Activated T-helper 17 cell treated with anti-CD3 and anti-CD28 coated beads, Interleukin-2, amount 50 U/mL, for 72 hours (primary cell): ENCODE results near the gene OS9. TPM values are rescaled to one million over a fixed set of nuclear protein-coding genes. Genes with fewer than 3 reads are reported as not detected.

Experiments used
- ATAC-seq: fragments of 150-1000 bp; cut with Tn5 transposase; replicated peaks from 2 replicates; pipeline ENCODE4 v1.10.0; 2021; ENCODE audit warnings: mild to moderate bottlenecking, moderate library complexity
- H3K27ac Mint-ChIP-seq: one replicate; pipeline ENCODE4 v1.8.0; 2022; ENCODE audit warnings: mixed read lengths
- H3K27me3 Mint-ChIP-seq: one replicate; pipeline ENCODE4 v1.8.0; 2022; ENCODE audit warnings: mixed read lengths
- H3K36me3 Mint-ChIP-seq: one replicate; pipeline ENCODE4 v1.8.0; 2022; ENCODE audit warnings: low read depth, mild to moderate bottlenecking, mixed read lengths
- H3K4me1 Mint-ChIP-seq: one replicate; pipeline ENCODE4 v1.8.0; 2022; ENCODE audit warnings: mixed read lengths
- H3K4me3 Mint-ChIP-seq: one replicate; pipeline ENCODE4 v1.8.0; 2022; ENCODE audit warnings: mild to moderate bottlenecking, mixed read lengths
- H3K9me3 Mint-ChIP-seq: one replicate; pipeline ENCODE4 v1.8.0; 2022; ENCODE audit warnings: mixed read lengths
- total RNA-seq, 2 donors: library from RNA; stranded (reverse); gene quantifications; one replicate each; pipeline ENCODE4 v1.2.3, GENCODE V29; 2022

Gene OS9
- total RNA-seq, 2 donors from 2014 or later, result 107 to 114 TPM

- H3K27ac Mint-ChIP-seq, result peak overlapping the region; percentile 93
- no peaks in the 10 kb centered on the region for H3K9me3 Mint-ChIP-seq
- peaks cover 65% of the 10 kb centered on the region for H3K36me3 Mint-ChIP-seq
- H3K4me1 Mint-ChIP-seq, result peaks cover 26% of the 10 kb centered on the region
- no peaks in the 10 kb centered on the region for H3K27me3 Mint-ChIP-seq
- ATAC-seq, result no peak
- peak overlapping the region; percentile 95 for H3K4me3 Mint-ChIP-seq
Observed at GRCh38 chr12:57743769-57744168, 49.8 kb downstream of the OS9 start.

- Mint-ChIP-seq H3K27ac (peak overlapping the region; percentile 93), H3K4me1 (peaks cover 23% of the 10 kb centered on the region)
Observed at GRCh38 chr12:57744194-57744776, 50.4 kb downstream of the OS9 start.

GRCh38 chr12:57744777-57745484 lies 51.0 kb downstream of the OS9 start, which contains the start of gene TSPAN31:
Gene TSPAN31, plus strand, starts transcription at chr12:57745039. Its CDS starts 116 bp downstream, at chr12:57745155.
- H3K4me3 Mint-ChIP-seq, result peak within 1 kb of the TSS; percentile 95
- peaks cover 66% of the 10 kb centered on the region for H3K36me3 Mint-ChIP-seq
- no peaks in the 10 kb centered on the region for H3K27me3 Mint-ChIP-seq
- H3K4me1 Mint-ChIP-seq, result peaks cover 19% of the 10 kb centered on the region
- no peaks in the 10 kb centered on the region for H3K9me3 Mint-ChIP-seq
- peak; percentile 85 for ATAC-seq
- H3K27ac Mint-ChIP-seq, result peak within 1 kb of the TSS; percentile 93

More at GRCh38 chr12:57744194-57744776, 50.4 kb downstream of the OS9 start:
- ATAC-seq, result peak; percentile 54
- Mint-ChIP-seq H3K36me3 (peaks cover 65% of the 10 kb centered on the region), H3K9me3 (no peaks in the 10 kb centered on the region), H3K4me3 (peak overlapping the region; percentile 95), H3K27me3 (no peaks in the 10 kb centered on the region)

GRCh38 chr12:57745485-57745881 lies 51.6 kb downstream of the OS9 start:
- peaks cover 18% of the 10 kb centered on the region for H3K4me1 Mint-ChIP-seq
- no peaks in the 10 kb centered on the region for H3K27me3 Mint-ChIP-seq
- H3K4me3 Mint-ChIP-seq, result peak overlapping the region; percentile 95
- peak overlapping the region; percentile 93 for H3K27ac Mint-ChIP-seq
- peaks cover 70% of the 10 kb centered on the region for H3K36me3 Mint-ChIP-seq
- ATAC-seq, result no peak
- H3K9me3 Mint-ChIP-seq, result no peaks in the 10 kb centered on the region

GRCh38 chr12:57746025-57746424 lies 52.1 kb downstream of the OS9 start:
- ATAC-seq, result no peak
- peak overlapping the region; percentile 95 for H3K4me3 Mint-ChIP-seq
- peak overlapping the region; percentile 93 for H3K27ac Mint-ChIP-seq
- no peaks in the 10 kb centered on the region for H3K9me3 Mint-ChIP-seq
- peaks cover 14% of the 10 kb centered on the region for H3K4me1 Mint-ChIP-seq
- no peaks in the 10 kb centered on the region for H3K27me3 Mint-ChIP-seq
- peaks cover 70% of the 10 kb centered on the region for H3K36me3 Mint-ChIP-seq

GRCh38 chr12:57749061-57749460 lies 55.1 kb downstream of the OS9 start:
- Mint-ChIP-seq H3K9me3 (no peaks in the 10 kb centered on the region), H3K4me1 (peaks cover 33% of the 10 kb centered on the region), H3K36me3 (peaks cover 82% of the 10 kb centered on the region), H3K27me3 (no peaks in the 10 kb centered on the region), H3K27ac (no peak overlapping the region), H3K4me3 (no peak overlapping the region)
- no peak for ATAC-seq

- Mint-ChIP-seq H3K27me3 (no peaks in the 10 kb centered on the region), H3K4me3 (peak overlapping the region; percentile 100), H3K4me1 (peaks cover 32% of the 10 kb centered on the region), H3K27ac (peak overlapping the region; percentile 97), H3K9me3 (no peaks in the 10 kb centered on the region), H3K36me3 (peaks cover 67% of the 10 kb centered on the region)
- no peak for ATAC-seq
Observed at GRCh38 chr12:57750561-57751431, 56.9 kb downstream of the OS9 start.

- Mint-ChIP-seq H3K4me3 (peak overlapping the region; percentile 100), H3K27me3 (no peaks in the 10 kb centered on the region), H3K27ac (peak overlapping the region; percentile 97), H3K36me3 (peaks cover 65% of the 10 kb centered on the region), H3K9me3 (no peaks in the 10 kb centered on the region), H3K4me1 (peaks cover 36% of the 10 kb centered on the region)
- no peak for ATAC-seq
Observed at GRCh38 chr12:57751432-57751787, 57.5 kb downstream of the OS9 start.

GRCh38 chr12:57751788-57752667 lies 58.1 kb downstream of the OS9 start, which contains the start of gene CDK4:
Gene CDK4, minus strand, starts transcription at chr12:57752310. Its CDS starts 593 bp downstream, at chr12:57751717.
- peaks cover 65% of the 10 kb centered on the region for H3K36me3 Mint-ChIP-seq
- H3K9me3 Mint-ChIP-seq, result no peaks in the 10 kb centered on the region
- H3K27ac Mint-ChIP-seq, result peak within 1 kb of the TSS; percentile 97
- ATAC-seq, result peak; percentile 80
- H3K4me3 Mint-ChIP-seq, result peak within 1 kb of the TSS; percentile 100
- H3K27me3 Mint-ChIP-seq, result no peaks in the 10 kb centered on the region
- H3K4me1 Mint-ChIP-seq, result peaks cover 42% of the 10 kb centered on the region

- Mint-ChIP-seq H3K27ac (peak overlapping the region; percentile 97), H3K4me1 (peaks cover 43% of the 10 kb centered on the region), H3K4me3 (peak overlapping the region; percentile 100)
Observed at GRCh38 chr12:57752668-57753000, 58.7 kb downstream of the OS9 start.

GRCh38 chr12:57753756-57754337 lies 59.9 kb downstream of the OS9 start:
- Mint-ChIP-seq H3K9me3 (no peaks in the 10 kb centered on the region), H3K4me1 (peaks cover 43% of the 10 kb centered on the region), H3K27ac (peak overlapping the region; percentile 97), H3K27me3 (no peaks in the 10 kb centered on the region), H3K36me3 (peaks cover 62% of the 10 kb centered on the region), H3K4me3 (peak overlapping the region; percentile 100)
- ATAC-seq, result no peak

More at GRCh38 chr12:57752668-57753000, 58.7 kb downstream of the OS9 start:
- Mint-ChIP-seq H3K27me3 (no peaks in the 10 kb centered on the region), H3K9me3 (no peaks in the 10 kb centered on the region), H3K36me3 (peaks cover 65% of the 10 kb centered on the region)
- ATAC-seq, result no peak

- Mint-ChIP-seq H3K27ac (peak within 1 kb of the TSS; percentile 97), H3K9me3 (no peaks in the 10 kb centered on the region), H3K36me3 (peaks cover 60% of the 10 kb centered on the region), H3K27me3 (no peaks in the 10 kb centered on the region), H3K4me3 (peak within 1 kb of the TSS; percentile 100), H3K4me1 (peaks cover 47% of the 10 kb centered on the region)
- peak; percentile 59 for ATAC-seq
Observed at GRCh38 chr12:57754411-57755193, 60.7 kb downstream of the OS9 start, which contains the start of gene MARCHF9. Gene MARCHF9, plus strand, starts transcription at chr12:57755103. Its CDS starts 426 bp downstream, at chr12:57755529.

- Mint-ChIP-seq H3K9me3 (no peaks in the 10 kb centered on the region), H3K36me3 (peaks cover 61% of the 10 kb centered on the region), H3K27ac (no peak overlapping the region), H3K27me3 (no peaks in the 10 kb centered on the region), H3K4me3 (no peak overlapping the region), H3K4me1 (peaks cover 52% of the 10 kb centered on the region)
- no peak for ATAC-seq
Observed at GRCh38 chr12:57755194-57755453, 61.2 kb downstream of the OS9 start.
